HepG2 (cell line): ENCODE results near the gene ZNRD2. TPM values are rescaled to one million over a fixed set of nuclear protein-coding genes. Genes with fewer than 3 reads are reported as not detected.

ENCODE experiments used
- ATAC-seq: fragments of 200-7000 bp; cut with Tn5 transposase; 3 replicates; pipeline ENCODE4 v1.9.1; 2020; ENCODE audit warnings: mild to moderate bottlenecking, moderate library complexity
- BruUV-seq: library from RNA; stranded (reverse); fragments of 400-500 nt; replicated peaks from 2 replicates; lab custom pipeline; 2021; lab: Mats Ljungman, UMichigan
- CTCF ChIA-PET: fragments of 300-600 bp; formaldehyde crosslinking; extraction: SDS; loops from one replicate; lab custom pipeline; 2021; ENCODE audit warnings: low total read pairs, inconsistent platforms, low intra/inter-chr PET ratio; lab: Yijun Ruan, JAX
- POLR2A ChIA-PET: fragments of 350-600 bp; sonication (Branson Sonifier 250); formaldehyde crosslinking; loops from one replicate; lab custom pipeline; 2020; ENCODE audit warnings: antibody characterized with exemption, inconsistent platforms; lab: Yijun Ruan, JAX
- DNase-seq: peaks from one replicate; pipeline ENCODE4 v3.0.0-alpha.2; 2015; ENCODE audit warnings: low spot score
- FAIRE-seq: peaks from 3 replicates; lab custom pipeline; 2011; peaks lifted over from hg19 to GRCh38; lab: Jason Lieb, UNC
- H2AFZ ChIP-seq: one replicate; pipeline ENCODE4 v1.6.1; 2011; ENCODE audit warnings: low read length, inconsistent platforms
- H3K27ac ChIP-seq: fragments of 300-600 bp; 3 replicates; pipeline ENCODE4 v1.8.0; 2011; ENCODE audit warnings: mixed run types, mild to moderate bottlenecking, mixed read lengths, low read length, inconsistent platforms; ENCODE audit not compliant: insufficient read depth; ENCODE audit errors: extremely low read length
- H3K27me3 ChIP-seq, 2 experiments: fragments of 200-600 bp in 1 of 2; 2 replicates in 1 of 2; 3 replicates in 1 of 2; pipeline versions ENCODE4 v1.6.0 to v1.8.0; 2011; ENCODE audit warnings: low read length in 2 of 2, mild to moderate bottlenecking in 2 of 2, moderate library complexity in 2 of 2, inconsistent platforms in 1 of 2; ENCODE audit not compliant: insufficient read depth in 2 of 2, control insufficient read depth in 1 of 2
- H3K36me3 ChIP-seq, 2 experiments: fragments of 200-600 bp in 1 of 2; replicated peaks in 1 of 2; 2 replicates in 1 of 2; 3 replicates in 1 of 2; pipeline versions ENCODE4 v1.5.1 to v1.8.0; 2011; ENCODE audit warnings: low read length in 2 of 2, inconsistent platforms in 1 of 2; ENCODE audit not compliant: insufficient read depth in 2 of 2, control insufficient read depth in 1 of 2
- H3K4me1 ChIP-seq: 2 replicates; pipeline ENCODE4 v1.5.1; 2012; ENCODE audit warnings: low read length, inconsistent platforms; ENCODE audit not compliant: insufficient read depth
- H3K4me2 ChIP-seq: 2 replicates; pipeline ENCODE4 v1.6.0; 2011; ENCODE audit warnings: low read depth, low read length, inconsistent platforms
- H3K4me3 ChIP-seq, 3 experiments: fragments of 200-600 bp in 1 of 3; sonication (generic), shearing (Covaris generic) in 1 of 3; replicated peaks in 1 of 3; 2 replicates each; pipeline ENCODE4 v1.5.1; 2011 to 2016; ENCODE audit warnings: low read length in 3 of 3, inconsistent platforms in 2 of 3, low read depth in 2 of 3, mild to moderate bottlenecking in 2 of 3, control low read depth in 1 of 3, mixed read lengths in 1 of 3; ENCODE audit not compliant: insufficient read depth in 1 of 3
- H3K79me2 ChIP-seq: one replicate; pipeline ENCODE4 v1.6.1; 2011; ENCODE audit warnings: low read length, inconsistent platforms; ENCODE audit not compliant: insufficient read depth
- H3K9ac ChIP-seq: 2 replicates; pipeline ENCODE4 v1.6.0; 2011; ENCODE audit warnings: mild to moderate bottlenecking, low read depth, low read length, inconsistent platforms; ENCODE audit not compliant: insufficient read depth
- H3K9me3 ChIP-seq: 2 replicates; pipeline ENCODE4 v1.5.1; 2012; ENCODE audit warnings: mild to moderate bottlenecking, low read length
- H4K20me1 ChIP-seq: 2 replicates; pipeline ENCODE4 v1.6.0; 2011; ENCODE audit warnings: inconsistent platforms, mild to moderate bottlenecking, low read length, moderate library complexity; ENCODE audit not compliant: insufficient read depth
- AGO2 ChIP-seq: fragments of 200-400 bp; formaldehyde crosslinking; optimal IDR thresholded peaks from 2 replicates; pipeline ENCODE3; 2017; ENCODE audit warnings: mild to moderate bottlenecking, low read depth, low read length, moderate library complexity
- RBFOX2 ChIP-seq: fragments of 200-400 bp; formaldehyde crosslinking; IDR thresholded peaks from 2 replicates; pipeline ENCODE4 v1.6.1; 2017; ENCODE audit warnings: low read depth, mild to moderate bottlenecking, low read length
- ZNF160 ChIP-seq: sonication (generic); formaldehyde crosslinking; IDR thresholded peaks from 2 replicates; pipeline ENCODE4 v1.8.0; 2022; ENCODE audit warnings: mild to moderate bottlenecking, inconsistent platforms, missing genetic modification reagents
- ZNF292 ChIP-seq: sonication (generic); formaldehyde crosslinking; IDR thresholded peaks from 2 replicates; pipeline ENCODE4 v1.8.1; 2022; ENCODE audit warnings: mild to moderate bottlenecking, low read depth, missing genetic modification reagents, borderline replicate concordance
- WGBS: methylation state at CpG from one replicate; pipeline ENCODE4 v1.1.6; 2017; ENCODE audit warnings: low lambda C conversion rate; 5-methylcytosine and 5-hydroxymethylcytosine counted together
- in situ Hi-C: cut with HindIII; loops from 2 replicates; pipeline ENCODE4 v1.10.0; 2017; ENCODE audit warnings: low pct_unique_long_range_greater_than_20kb; ENCODE audit not compliant: extremely low pct_ligation_motif_present
- intact Hi-C: fragments of 100-400 bp; cut with micrococcal nuclease; formaldehyde crosslinking; loops from one replicate; pipeline ENCODE4 v1.10.0; 2022; ENCODE audit not compliant: unreplicated experiment
- polyA plus RNA-seq, 8 experiments: library from polyadenylated mRNA; depleted of rRNA in 3 of 8; stranded (reverse) in 7 of 8; unstranded in 1 of 8; fragments of >200 nt; fragmentation: Illumina TruSeq in 4 of 8; extraction: Trizol in 4 of 8; gene quantifications; 2 replicates each; pipeline versions ENCODE4 v1.2.1 to v1.2.3, GENCODE V29; 2011 to 2016; ENCODE audit warnings: low read depth in 4 of 8, missing spikeins in 1 of 8, mixed read lengths in 1 of 8; ENCODE audit not compliant: insufficient read depth in 1 of 8
- total RNA-seq, 5 experiments: library from RNA; depleted of rRNA; stranded (reverse); fragments of >200 nt; fragmentation: Illumina TruSeq; extraction: Trizol; gene quantifications; 2 replicates each; pipeline ENCODE4 v1.2.3, GENCODE V29; 2016; ENCODE audit warnings: low read depth in 1 of 5
- TF ChIP-seq, protein P1 (sequence below): sonication (generic); formaldehyde crosslinking; IDR thresholded peaks from 2 replicates; pipeline ENCODE4 v1.4.0; 2020; ENCODE audit warnings: missing genetic modification reagents, mild to moderate bottlenecking, borderline replicate concordance

Gene ZNRD2
- total and polyA plus RNA-seq, 2 of the 13 experiments (the other 11 are each of a cell fraction or from before 2014, with no cell fraction given) = 29.2 to 34.0 TPM

GRCh38 chr11:65553301-65554001 is 16.8 kb upstream of the ZNRD2 start (continued):
- TF ChIP-seq, protein P1, sequence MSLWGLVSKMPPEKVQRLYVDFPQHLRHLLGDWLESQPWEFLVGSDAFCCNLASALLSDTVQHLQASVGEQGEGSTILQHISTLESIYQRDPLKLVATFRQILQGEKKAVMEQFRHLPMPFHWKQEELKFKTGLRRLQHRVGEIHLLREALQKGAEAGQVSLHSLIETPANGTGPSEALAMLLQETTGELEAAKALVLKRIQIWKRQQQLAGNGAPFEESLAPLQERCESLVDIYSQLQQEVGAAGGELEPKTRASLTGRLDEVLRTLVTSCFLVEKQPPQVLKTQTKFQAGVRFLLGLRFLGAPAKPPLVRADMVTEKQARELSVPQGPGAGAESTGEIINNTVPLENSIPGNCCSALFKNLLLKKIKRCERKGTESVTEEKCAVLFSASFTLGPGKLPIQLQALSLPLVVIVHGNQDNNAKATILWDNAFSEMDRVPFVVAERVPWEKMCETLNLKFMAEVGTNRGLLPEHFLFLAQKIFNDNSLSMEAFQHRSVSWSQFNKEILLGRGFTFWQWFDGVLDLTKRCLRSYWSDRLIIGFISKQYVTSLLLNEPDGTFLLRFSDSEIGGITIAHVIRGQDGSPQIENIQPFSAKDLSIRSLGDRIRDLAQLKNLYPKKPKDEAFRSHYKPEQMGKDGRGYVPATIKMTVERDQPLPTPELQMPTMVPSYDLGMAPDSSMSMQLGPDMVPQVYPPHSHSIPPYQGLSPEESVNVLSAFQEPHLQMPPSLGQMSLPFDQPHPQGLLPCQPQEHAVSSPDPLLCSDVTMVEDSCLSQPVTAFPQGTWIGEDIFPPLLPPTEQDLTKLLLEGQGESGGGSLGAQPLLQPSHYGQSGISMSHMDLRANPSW (CRISPR knock-in tag) = no peak

DNA sequence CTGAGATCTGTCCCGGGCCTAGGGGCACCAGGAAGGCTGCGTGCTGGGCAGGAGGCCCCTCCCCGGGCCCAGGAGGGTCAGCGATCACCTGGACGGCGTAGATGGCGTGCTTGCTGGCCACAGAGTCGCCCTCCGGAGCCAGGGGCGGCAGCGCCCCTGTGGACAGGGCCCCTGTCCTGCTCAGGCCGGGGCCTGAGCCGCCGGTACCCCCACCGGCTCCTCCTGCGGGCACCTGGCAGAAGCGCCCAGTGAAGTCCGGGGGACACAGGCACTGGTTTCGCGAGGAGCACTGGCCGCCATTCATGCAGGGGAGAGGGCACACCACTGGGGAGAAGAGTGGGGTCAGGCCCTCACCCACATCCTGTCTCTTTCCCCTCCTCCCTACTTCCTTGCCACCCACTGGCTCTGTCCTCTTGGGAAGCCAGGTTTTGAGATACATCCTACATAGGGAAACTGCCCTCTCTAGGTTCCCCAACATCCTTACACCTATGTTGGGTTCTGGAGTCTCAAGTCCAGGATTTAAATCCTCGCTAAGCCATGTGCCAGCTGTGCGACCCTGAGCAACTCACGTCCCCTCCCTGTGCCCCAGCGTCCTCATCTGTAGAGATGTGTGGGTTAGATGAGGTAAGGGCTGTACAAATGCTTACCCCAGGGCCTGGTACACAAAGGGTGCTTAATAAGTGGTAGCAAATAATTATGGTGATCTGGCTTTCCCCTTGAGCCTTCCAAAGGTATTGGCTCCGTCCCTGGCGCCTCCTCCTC is 16.0 kb upstream of the ZNRD2 start:
- no peak overlapping the region for H3K4me2 ChIP-seq
- no peaks in the 10 kb centered on the region for H3K9me3 ChIP-seq
- peaks cover 0 to under 1% of the 10 kb centered on the region in 2 experiments; a peak in 2 of 5 replicates for H3K36me3 ChIP-seq
- CTCF ChIA-PET = no interaction called here
- WGBS = 94% methylated on average over 16 of the region's 27 CpGs
- DNase-seq (no peak), ATAC-seq (no peak), FAIRE-seq (no peak)
- H3K27ac ChIP-seq = no peak overlapping the region
- in situ Hi-C loops = loop anchor here (10.0 kb wide), 1 partner anchor 301 kb away; the partner anchor contains the start of gene CFL1
- H2AFZ ChIP-seq = no peak overlapping the region
- H3K9ac ChIP-seq = no peak overlapping the region
- no TSS peak for BruUV-seq
- intact Hi-C loops = no loop called here
- peaks cover 64% of the 10 kb centered on the region for H3K4me1 ChIP-seq
- H3K27me3 ChIP-seq = no peaks in the 10 kb centered on the region
- H3K79me2 ChIP-seq = peaks cover 8% of the 10 kb centered on the region
- H3K4me3 ChIP-seq = no peak overlapping the region
- TF ChIP-seq AGO2 (peak; percentile 18), ZNF160 (CRISPR knock-in tag) (no peak), ZNF292 (no peak), RBFOX2 (peak; percentile 58)
- POLR2A ChIA-PET = no interaction called here
- peaks cover 10% of the 10 kb centered on the region; the same call in 1 of the 2 replicates for H4K20me1 ChIP-seq
